ENCODE data around the gene FOXP1.

FOXP1 gene

GRCh38 chr3:71077070-71077469 lies 506.5 kb downstream of the FOXP1 start:
- DNase-seq (ENCODE audit: low read depth in 2 of 2) = no peak

- DNase-seq (ENCODE audit: low read depth in 2 of 2) = no peak
Measured at GRCh38 chr3:71076361-71077002, 507.0 kb downstream of the FOXP1 start.

GRCh38 chr3:71075494-71075893 lies 508.0 kb downstream of the FOXP1 start:
- no peak for DNase-seq (ENCODE audit: low read depth in 2 of 2)

GRCh38 chr3:71074423-71074822 lies 509.1 kb downstream of the FOXP1 start:
- DNase-seq (ENCODE audit: low read depth in 2 of 2) = no peak

- no peak for DNase-seq (ENCODE audit: low read depth in 2 of 2)
Measured at GRCh38 chr3:71072986-71073385, 510.5 kb downstream of the FOXP1 start.

- DNase-seq (ENCODE audit: low read depth in 2 of 2) = no peak
Measured at GRCh38 chr3:71072287-71072686, 511.2 kb downstream of the FOXP1 start.

- no peak for DNase-seq (ENCODE audit: low read depth in 2 of 2)
Measured at GRCh38 chr3:71070497-71071463, 512.7 kb downstream of the FOXP1 start.

GRCh38 chr3:71069797-71070196 lies 513.7 kb downstream of the FOXP1 start:
- DNase-seq (ENCODE audit: low read depth in 2 of 2) = peak; percentile 39 to 55

GRCh38 chr3:71067977-71068654 lies 515.4 kb downstream of the FOXP1 start:
- no peak for DNase-seq (ENCODE audit: low read depth in 2 of 2)

- DNase-seq (ENCODE audit: low read depth in 2 of 2) = no peak
Measured at GRCh38 chr3:71066849-71067261, 516.7 kb downstream of the FOXP1 start.

GRCh38 chr3:71066356-71066755 lies 517.2 kb downstream of the FOXP1 start:
- no peak for DNase-seq (ENCODE audit: low read depth in 2 of 2)

GRCh38 chr3:71065764-71066013 lies 517.8 kb downstream of the FOXP1 start:
- DNase-seq (ENCODE audit: low read depth in 2 of 2) = no peak

GRCh38 chr3:71064956-71065763 lies 518.4 kb downstream of the FOXP1 start:
- peak in 1 of 2 donors; percentile 31 for DNase-seq (ENCODE audit: low read depth in 2 of 2)

- DNase-seq (ENCODE audit: low read depth in 2 of 2) = peak in 1 of 2 donors; percentile 25
Measured at GRCh38 chr3:71064291-71064955, 519.1 kb downstream of the FOXP1 start.

GRCh38 chr3:71063773-71064290 lies 519.7 kb downstream of the FOXP1 start:
- DNase-seq (ENCODE audit: low read depth in 2 of 2) = peak in 1 of 2 donors; percentile 19

GRCh38 chr3:71062952-71063772 lies 520.4 kb downstream of the FOXP1 start:
- DNase-seq (ENCODE audit: low read depth in 2 of 2) = no peak

GRCh38 chr3:71062037-71062932 lies 521.2 kb downstream of the FOXP1 start:
- no peak for DNase-seq (ENCODE audit: low read depth in 2 of 2)

GRCh38 chr3:71061581-71061980 lies 521.9 kb downstream of the FOXP1 start:
- DNase-seq (ENCODE audit: low read depth in 2 of 2) = no peak

GRCh38 chr3:71061037-71061436 lies 522.5 kb downstream of the FOXP1 start:
- DNase-seq (ENCODE audit: low read depth in 2 of 2) = no peak
